ENCODE results near the gene TNNT1. TPM values are rescaled to one million over a fixed set of nuclear protein-coding genes. Genes with fewer than 3 reads are reported as not detected.

The TNNT1 gene
- total RNA-seq, 1 donor from 2014 or later: 50.2 TPM

DNA sequence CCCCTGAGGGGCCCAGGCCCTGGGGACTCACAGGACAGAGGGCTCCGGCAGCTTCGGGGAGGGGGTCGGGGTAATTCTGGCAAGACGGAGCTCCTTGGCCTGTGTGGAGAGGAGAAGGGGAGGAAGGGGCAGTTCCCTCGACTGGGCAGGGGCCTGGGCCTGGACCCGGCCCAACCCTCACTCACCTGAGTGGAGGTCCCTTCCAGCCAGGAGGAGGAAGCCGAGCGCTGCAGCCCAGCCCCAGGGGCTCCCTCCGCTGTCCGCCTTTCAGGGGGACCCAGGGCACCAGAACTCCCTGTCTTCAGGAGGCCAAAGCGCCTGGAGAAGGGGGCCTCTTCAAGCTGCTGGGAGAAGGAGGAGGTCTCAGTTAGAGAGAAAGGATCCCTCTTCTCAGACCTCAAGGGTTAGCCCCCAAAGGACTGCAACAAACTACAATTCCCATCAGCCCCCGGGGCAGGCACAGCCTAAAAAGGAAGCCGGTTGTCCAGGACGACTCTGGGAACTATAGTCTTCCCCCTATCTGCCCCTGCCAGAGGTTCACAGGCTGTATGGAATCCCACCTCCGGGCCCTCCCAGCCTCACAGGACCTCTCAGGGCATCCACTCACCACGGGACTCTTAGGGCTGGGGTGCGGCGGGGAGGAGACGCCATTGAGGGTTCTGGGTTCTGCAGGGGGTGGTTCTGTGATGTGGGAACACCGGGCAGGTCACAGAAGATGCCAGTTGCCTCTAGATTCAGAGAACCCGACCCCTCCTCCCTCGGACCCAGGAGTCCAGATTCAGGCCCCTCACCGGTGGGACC, 53.5 kb downstream of the TNNT1 start:
- ATAC-seq (no peak), DNase-seq (no peak)
- intact Hi-C loops (cut with micrococcal nuclease): no loop called here

DNA sequence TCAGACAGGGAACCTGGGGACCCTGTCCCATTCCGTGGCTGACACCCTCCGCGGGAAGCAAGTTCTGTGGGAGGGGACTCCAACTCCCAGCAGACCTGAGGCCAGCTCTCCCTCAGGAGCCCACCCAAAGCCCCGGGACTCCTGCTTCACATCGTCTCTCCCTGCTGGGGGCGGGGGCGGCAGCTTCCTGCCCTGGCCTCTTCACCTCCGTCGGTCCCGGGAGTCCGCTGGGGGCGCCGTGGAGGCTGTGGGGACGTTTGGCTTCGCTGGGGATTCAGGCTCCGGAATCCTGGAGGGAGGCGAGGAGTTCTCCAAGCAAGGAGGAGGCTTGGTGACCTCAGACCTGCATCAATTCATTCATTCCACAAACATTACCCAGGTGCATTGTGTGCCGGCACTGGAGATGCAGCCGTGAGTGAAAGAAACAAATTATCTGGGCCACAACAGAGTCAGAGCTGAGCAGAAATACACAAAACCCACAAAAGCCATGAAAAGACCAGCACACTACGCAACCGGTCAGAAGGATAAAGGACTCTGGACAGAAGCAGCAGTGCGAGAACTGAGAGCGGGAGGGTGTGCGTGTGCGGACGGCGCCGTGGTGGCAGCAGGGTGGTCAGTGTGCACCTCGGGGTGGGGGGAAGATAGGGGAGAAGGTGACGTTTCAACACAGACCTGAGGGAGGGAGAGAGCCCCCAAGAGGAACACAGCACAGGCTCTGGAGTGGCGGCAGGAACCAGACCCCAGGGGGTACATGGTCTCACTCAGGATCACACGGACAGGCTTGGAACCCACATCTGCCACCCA, 54.3 kb downstream of the TNNT1 start:
- no peak for ATAC-seq
- intact Hi-C loops (cut with micrococcal nuclease): no loop called here
- no peak for DNase-seq

DNA sequence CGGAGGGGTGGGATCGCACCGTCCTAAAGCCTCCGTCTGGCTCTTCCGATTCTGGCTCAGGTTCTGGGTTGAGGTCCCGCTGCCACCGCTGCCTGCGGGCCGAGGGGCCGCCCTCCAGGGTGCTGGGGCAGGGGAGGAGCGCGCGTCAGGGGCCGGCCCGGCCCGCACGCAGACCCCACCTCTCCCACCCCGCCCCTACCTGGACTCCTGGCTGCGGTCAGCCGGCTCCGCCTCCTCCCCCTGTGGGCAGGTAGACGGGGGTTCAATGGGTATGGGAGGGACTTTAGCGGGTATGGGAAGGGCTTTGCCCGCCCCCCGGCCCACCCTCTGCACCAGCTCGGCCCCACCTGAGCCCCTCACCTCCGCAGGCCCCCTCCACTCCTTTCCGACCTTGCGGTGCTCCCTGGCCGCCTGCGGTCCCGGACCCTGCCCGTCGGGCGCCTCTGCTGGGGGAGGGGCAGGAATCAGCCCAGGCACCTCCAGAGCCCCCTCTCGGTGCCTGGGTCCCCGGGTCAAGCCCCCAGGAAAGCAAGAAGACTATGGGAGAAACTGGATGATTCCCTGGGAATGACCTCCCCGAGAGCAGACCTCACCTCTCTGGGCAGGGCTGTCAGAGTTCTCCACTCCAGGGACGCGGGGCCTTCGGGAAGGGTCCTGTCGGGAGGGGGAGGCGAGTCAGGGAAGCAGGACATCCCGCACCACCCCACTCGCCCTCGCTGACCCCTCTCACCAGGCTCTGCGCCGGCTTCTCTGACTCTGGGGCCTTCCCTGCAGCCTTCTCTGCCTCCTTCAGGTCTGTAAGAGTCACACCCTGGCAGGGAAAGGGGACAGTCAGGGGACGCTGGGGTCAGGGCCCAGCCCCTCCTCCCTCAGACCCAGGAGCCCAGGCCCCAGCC, 56.3 kb downstream of the TNNT1 start:
- DNase-seq (no peak), ATAC-seq (no peak)
- intact Hi-C loops (cut with micrococcal nuclease): no loop called here

DNA sequence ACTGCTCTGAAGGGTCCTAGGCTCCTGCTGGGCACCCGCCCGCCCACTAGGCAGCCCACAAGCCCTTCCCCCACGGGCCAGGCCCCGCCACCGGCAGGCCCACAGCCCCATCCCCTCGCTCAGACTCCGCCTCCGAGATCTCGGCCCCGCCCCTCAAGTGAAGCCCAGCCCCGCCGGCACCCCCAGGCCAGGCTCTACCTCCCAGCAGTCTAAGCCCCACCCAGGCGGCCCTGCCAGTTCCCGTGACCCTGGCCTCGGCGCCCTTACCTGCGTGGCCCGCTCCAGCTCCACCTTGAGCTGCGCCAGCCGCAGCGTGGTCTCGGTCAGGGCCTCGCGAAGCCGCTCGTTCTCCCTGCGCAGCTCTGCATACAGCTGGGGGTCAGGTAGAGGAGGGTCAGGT, 57.1 kb downstream of the TNNT1 start:
- intact Hi-C loops (cut with micrococcal nuclease): no loop called here
- DNase-seq: no peak

DNA sequence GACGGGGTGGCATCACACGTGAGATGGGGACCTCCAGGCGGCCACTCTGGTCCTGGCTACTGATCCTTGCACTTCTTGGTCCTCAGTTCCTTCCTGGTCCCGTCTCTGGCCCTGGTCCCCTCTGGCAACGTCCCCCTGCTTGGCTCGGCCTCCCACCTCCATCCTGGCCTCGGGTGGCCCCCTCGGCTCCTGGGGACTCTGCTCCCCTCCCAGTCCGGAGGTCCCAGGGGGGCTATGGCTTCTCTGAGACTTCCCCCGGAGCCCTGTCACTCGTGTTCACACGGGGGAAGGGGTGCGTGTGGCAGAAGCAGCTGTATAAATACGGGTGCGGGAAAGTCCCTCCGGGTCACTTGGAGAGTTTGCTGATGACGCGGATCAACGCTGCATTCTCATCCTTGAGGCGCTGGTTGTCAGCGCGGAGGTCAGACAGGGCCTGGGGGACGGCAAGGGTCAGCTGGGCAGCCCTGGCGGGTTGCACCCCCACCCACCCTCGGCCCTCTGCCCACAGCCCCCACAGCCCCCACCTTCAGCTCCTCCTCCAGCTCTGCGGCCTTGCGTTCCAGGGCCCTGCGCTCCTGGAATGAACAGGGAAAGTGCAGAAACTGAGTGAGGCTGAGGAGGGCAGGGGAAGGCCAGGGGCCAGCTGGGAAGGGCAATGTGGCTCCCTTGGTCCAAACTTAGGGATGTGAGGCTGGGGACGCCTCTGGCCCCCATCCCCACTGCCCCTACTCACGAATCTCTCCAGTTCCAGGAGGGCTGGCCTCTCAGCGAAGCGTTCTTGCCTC, 57.7 kb downstream of the TNNT1 start:
- DNase-seq (no peak), ATAC-seq (no peak)
- intact Hi-C loops (cut with micrococcal nuclease): no loop called here

More for the DNA sequence above, 57.1 kb downstream of the TNNT1 start:
- no peak for ATAC-seq

DNA sequence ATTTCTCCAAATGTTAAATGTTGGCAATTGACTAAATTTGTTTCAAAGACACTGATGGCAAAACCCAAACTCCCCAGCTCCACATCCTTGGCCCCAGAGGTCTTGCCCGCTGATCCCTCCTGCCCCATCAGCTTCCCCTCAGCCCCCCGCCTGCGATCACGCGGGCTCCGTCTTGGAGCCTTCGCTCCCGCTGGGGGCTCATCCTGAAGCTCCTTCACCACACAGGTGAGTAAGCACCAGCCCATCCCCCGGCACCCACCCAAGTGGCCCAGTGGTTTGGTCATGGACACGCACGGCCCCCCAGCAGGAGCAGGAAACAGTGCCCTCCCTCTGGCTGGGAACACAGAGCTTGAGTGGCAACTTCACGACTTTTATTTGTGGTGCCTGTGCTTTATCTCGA, 58.4 kb downstream of the TNNT1 start:
- intact Hi-C loops (cut with micrococcal nuclease): no loop called here
- no peak for DNase-seq
- no peak for ATAC-seq

DNA sequence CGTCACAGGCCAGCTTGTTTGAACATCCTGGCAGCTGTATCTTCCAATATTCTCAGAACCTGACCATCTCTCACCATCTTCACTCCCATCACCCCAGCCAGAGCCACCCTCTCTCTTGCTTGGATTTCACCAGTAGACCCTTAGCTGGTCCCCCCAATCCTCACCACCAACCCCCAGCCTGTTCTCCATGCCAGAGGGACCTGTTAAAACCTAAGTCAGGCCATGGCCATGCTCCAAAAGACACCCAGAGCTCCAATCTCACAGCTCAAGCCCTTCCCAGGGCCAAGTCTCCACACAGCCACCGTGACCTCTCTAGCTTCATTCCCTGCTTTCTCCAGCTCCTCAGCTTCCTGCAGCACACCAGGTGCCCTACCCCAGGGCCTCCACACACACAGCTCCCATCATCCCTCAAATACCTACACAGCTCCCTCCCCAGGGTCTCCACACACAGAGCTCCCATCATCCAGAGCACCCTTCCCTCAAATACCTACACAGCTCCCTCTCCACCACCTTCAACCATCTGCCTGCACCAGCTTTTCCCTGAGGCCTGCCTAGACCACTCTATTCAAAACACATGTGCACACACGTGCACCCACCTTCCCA, 59.6 kb downstream of the TNNT1 start:
- ATAC-seq: no peak
- DNase-seq: no peak
- intact Hi-C loops (cut with micrococcal nuclease): no loop called here

DNA sequence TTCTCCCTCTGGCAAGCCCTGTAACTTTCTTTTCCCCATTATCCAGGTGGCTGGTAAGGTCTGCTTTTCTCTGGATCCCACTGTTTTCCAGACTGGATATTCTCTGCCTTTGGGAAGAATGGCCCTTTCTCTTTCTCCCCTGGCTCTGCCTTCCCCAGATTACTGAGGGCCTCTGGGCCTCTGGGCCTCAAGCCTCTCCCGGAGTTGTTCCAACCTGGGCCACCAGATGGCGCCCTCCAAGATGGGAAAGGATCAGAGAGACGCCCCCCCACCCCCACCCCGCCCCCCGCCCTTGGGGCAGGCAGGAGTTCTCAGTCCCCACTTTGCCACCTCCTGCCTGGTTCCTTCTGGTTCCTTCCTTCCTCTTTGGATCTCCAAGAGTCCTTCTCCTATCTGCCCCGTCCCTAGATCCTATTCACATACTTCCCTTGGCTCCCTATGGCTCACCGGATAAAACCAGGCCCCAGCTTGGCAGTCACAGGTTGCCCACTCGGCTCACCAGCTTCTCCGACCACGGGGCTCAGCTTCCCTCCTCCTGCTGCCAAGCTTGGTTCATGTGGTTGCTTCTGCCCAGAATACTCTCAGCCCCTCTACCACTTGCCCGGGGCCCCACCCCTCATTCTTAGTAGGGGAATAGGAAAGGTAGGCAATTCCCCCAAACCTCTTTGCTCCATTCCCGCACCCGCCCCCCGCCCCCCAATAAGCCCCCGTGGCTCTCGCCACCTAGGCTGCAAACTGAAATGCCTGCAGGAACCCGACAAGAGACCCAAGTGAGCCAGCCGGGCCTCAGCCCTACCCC, 60.3 kb downstream of the TNNT1 start:
- ATAC-seq (peak; percentile 21), DNase-seq (peak; percentile 88)
- intact Hi-C loops (cut with micrococcal nuclease): no loop called here

DNA sequence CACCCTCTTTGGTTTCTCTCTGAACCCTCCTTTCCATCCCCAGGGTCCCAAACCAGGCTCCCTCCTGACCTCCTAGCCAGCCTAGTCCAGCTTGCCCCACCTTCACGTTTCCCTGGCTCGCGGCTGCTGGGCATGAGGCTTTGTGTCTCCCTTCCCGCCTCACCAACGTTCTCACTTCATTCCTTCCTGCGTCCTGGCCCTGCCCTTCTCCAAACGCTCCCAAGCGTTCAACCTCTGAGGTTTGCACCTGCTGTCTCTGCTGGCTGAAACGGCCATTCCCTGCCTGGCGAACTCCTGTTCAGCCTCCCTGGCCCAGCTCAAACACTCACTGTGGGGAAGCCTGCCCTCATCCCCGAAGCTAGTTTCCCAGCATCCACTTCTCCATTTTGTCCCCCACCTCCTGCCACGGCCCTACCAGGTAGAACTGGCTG, 61.0 kb downstream of the TNNT1 start:
- DNase-seq (no peak), ATAC-seq (no peak)
- intact Hi-C loops (cut with micrococcal nuclease): no loop called here

DNA sequence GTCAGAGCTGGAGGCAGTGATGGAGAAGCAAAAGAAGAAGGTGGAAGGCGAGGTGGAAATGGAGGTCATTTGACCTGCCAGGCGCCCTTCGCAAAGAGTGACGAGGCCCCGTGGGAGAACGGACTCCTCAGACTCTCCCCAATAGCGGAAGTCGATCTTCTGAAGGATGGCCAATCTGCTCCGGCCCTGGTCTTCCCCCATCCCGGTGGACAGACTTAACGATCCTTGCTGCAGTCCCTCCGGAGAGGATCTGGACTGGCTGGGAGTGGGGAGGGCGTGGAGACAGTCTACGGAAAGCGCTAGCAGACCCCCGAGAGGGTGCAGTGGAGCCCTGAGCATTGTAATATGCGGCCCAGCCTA, 61.5 kb downstream of the TNNT1 start:
- intact Hi-C loops (cut with micrococcal nuclease): no loop called here
- DNase-seq: no peak
- peak; percentile 26 for ATAC-seq

DNA sequence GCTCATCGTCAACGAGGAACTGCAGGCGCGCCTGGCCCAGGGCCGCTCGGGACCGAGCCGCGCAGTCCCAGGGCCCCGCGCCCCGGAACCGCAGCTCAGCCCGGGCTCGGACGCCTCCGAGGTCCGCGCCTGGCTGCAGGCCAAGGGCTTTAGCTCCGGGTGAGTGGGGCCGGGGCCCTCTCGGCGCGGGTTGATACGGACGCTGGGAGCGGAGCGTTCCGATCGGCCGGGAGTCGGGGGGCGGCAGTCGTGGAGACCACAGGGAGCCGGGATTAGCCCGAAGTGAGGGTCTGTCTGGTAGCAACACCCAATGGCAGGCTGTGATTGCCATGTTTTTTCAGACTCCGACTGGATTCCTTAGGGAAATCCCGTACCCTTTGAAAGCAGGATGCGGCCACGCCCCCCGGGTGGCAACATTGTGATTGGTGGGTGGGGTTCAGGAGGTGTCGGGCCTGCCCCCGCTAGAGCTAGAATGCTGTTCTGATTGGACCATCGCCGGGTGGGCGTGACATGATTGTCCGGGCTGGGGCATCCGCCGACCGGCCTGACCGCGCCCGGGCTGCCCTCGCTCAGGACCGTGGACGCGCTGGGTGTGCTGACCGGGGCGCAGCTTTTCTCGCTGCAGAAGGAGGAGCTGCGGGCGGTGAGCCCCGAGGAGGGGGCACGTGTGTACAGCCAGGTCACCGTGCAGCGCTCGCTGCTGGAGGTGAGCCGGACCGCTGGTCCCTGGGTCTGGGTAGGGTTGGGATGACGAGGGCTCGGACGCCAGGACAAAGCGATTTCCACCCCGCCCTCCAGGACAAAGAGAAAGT, 62.1 kb downstream of the TNNT1 start:
- DNase-seq: peak; percentile 97
- peak; percentile 87 for ATAC-seq
- intact Hi-C loops (cut with micrococcal nuclease): no loop called here

DNA sequence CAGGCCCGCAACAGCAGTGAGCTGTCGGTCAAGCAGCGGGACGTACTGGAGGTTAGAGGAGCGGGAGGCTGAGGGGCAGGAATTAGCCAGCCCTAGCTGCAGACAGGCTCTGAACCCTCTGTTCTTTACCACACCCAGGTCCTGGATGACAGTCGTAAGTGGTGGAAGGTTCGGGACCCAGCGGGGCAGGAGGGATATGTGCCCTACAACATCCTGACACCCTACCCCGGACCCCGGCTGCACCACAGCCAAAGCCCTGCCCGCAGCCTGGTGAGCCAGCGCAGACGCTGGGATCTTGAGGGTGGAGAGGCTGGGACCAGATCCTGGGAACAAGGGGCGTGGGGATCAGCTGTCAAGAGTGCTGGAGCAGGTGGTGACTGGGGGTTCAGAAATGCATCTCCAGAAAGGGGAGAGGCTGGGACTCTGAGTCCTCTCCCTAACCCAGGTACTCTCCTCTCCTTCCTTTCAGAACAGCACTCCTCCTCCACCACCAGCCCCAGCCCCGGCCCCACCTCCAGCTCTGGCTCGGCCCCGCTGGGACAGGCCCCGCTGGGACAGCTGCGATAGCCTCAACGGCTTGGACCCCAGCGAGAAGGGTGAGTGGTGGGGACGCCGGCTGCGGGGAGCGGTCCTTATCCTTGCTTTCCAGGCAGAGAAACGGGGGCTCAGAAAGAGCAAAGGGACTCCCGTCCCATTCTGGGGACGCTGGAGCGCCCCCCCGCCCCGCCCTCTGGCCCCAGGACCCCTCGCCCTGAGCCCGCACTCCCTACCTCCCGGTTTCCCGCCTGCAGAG, 62.9 kb downstream of the TNNT1 start:
- intact Hi-C loops (cut with micrococcal nuclease): no loop called here
- ATAC-seq: no peak
- no peak for DNase-seq

DNA sequence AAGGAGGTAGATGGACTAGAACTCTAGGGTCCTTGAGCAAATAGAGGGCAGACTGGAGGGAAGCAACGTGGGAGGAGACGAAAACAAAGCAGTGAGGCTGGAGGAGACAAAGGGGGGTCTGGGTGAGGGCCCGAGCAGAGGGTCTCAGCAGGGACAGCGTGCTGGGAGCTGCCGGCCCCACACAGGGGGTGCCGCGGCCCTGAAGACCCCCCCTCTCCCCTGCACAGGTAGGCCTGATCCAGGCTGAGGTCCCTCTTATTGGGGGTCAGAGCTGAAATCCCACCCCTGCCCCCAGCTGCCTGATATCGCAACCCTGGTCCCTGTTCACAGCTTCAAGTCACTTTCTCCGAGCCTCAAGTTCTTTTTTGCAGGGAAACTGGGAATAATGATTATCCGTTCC, 64.6 kb downstream of the TNNT1 start:
- DNase-seq (no peak), ATAC-seq (no peak)

DNA sequence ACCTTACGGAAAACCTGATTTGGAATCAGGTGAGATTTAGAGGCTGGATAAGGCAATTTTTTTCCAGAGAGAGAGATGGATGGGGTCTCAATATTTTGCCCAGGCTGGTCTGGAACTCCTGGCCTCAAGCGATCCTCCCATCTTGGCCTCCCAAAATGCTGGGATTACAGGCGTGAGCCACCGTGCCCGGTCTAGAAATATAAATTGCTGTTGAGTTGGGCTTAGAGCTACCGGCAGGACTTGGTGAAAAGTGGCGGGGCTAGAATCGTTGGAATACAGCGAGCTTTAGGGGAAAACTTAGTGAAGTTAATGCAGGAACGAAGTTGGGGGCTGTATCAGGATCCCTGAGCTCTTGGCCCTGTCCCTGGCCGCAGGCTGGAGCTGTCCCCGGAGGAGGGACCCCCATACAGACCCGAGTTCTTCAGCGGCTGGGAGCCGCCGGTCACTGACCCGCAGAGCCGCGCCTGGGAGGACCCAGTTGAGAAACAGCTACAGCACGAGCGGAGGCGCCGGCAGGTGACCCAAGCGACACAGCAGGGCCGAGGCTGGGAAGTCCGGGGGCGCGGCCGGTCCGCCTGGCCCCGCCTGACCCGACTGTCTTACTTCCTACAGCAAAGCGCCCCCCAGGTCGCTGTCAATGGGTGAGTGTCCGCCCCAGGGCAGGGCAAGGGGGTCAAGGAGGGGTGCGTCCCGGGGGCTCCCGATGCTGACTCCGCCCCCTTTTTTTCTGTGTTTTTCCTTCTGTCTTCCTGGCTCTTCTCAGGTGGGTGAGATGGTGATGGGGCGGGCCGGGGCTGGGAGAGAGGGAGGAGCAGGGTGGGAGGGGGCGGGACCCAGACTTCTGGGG, 65.8 kb downstream of the TNNT1 start:
- DNase-seq: no peak
- intact Hi-C loops (cut with micrococcal nuclease): no loop called here
- ATAC-seq: no peak

More for the DNA sequence above, 64.6 kb downstream of the TNNT1 start:
- intact Hi-C loops (cut with micrococcal nuclease): no loop called here
